NOMO-1 (cell line): ENCODE data around the gene ARID4A.
"Not testable (repeated sequence)": the region's sequence is repeated elsewhere in the genome, so short reads cannot be mapped to it uniquely, and the experiment has no call there.

Experiments
- DNase-seq, 2 experiments: peaks; one replicate each; lab custom pipeline; 2025; ENCODE audit not compliant: unreplicated experiment in 2 of 2; lab: John Stamatoyannopoulos, UW

ARID4A gene

GRCh38 chr14:58288106-58288792 lies 10.1 kb upstream of the ARID4A start:
- DNase-seq: no peak

GRCh38 chr14:58291646-58292045 lies 6.7 kb upstream of the ARID4A start:
- no peak for DNase-seq

GRCh38 chr14:58292187-58292586 lies 6.2 kb upstream of the ARID4A start:
- no peak for DNase-seq

- DNase-seq: no peak
These were observed 4.2 kb upstream of the ARID4A start for GRCh38 chr14:58294201-58294600.

GRCh38 chr14:58296726-58297125 lies 1.6 kb upstream of the ARID4A start:
- DNase-seq: no peak

GRCh38 chr14:58297412-58297761 lies 968 bp upstream of the ARID4A start:
- DNase-seq: no peak

GRCh38 chr14:58297762-58298476 lies 436 bp upstream of the ARID4A start:
- peak; percentile 99 to 100 for DNase-seq

- DNase-seq: peak; percentile 1 to 20
These were observed 1.3 kb downstream of the ARID4A start for GRCh38 chr14:58299401-58300330.

GRCh38 chr14:58301416-58301815 lies 3.1 kb downstream of the ARID4A start:
- no peak for DNase-seq

- no peak for DNase-seq
These were observed 7.4 kb downstream of the ARID4A start for GRCh38 chr14:58305730-58306129.

GRCh38 chr14:58307597-58308316 lies 9.4 kb downstream of the ARID4A start:
- no peak for DNase-seq

GRCh38 chr14:58309086-58309485 lies 10.7 kb downstream of the ARID4A start:
- no peak for DNase-seq

- no peak for DNase-seq
These were observed 15.3 kb downstream of the ARID4A start for GRCh38 chr14:58313699-58314098.

GRCh38 chr14:58315606-58316005 lies 17.3 kb downstream of the ARID4A start:
- no peak for DNase-seq

GRCh38 chr14:58327019-58327418 lies 28.7 kb downstream of the ARID4A start:
- no peak for DNase-seq

GRCh38 chr14:58331111-58331510 lies 32.8 kb downstream of the ARID4A start:
- DNase-seq: peak; percentile 58 to 90

GRCh38 chr14:58332561-58332960 lies 34.2 kb downstream of the ARID4A start:
- no peak for DNase-seq

GRCh38 chr14:58339666-58340065 lies 41.3 kb downstream of the ARID4A start:
- not testable (repeated sequence) for DNase-seq

GRCh38 chr14:58341152-58341748 lies 42.9 kb downstream of the ARID4A start:
- DNase-seq: no peak

GRCh38 chr14:58343535-58343934 lies 45.2 kb downstream of the ARID4A start:
- DNase-seq: not testable (repeated sequence)
